CD4-positive, CD25-positive, alpha-beta regulatory T cell (primary cell): ENCODE results near the gene G3BP2. TPM values are rescaled to one million over a fixed set of nuclear protein-coding genes. Genes with fewer than 3 reads are reported as not detected.
"Not testable (repeated sequence)": the region's sequence is repeated elsewhere in the genome, so short reads cannot be mapped to it uniquely, and the experiment has no call there.

ENCODE experiments used
- ATAC-seq, 2 donors: fragments of 150-1000 bp; cut with Tn5 transposase; one replicate each; pipeline ENCODE4 v1.10.0; 2021; ENCODE audit warnings: low read depth in 2 of 2, moderate number of reproducible peaks in 2 of 2, moderate library complexity in 1 of 2
- DNase-seq, 3 donors: peaks; one replicate each; pipeline versions ENCODE4 v3.0.0 to v3.0.0-alpha.2; 2012 to 2022; ENCODE audit warnings: mixed read lengths in 1 of 3
- H3K27ac ChIP-seq: one replicate; pipeline ENCODE4 v1.7.0; 2013; ENCODE audit warnings: mild to moderate bottlenecking, low read length; ENCODE audit not compliant: insufficient read depth, poor library complexity, severe bottlenecking
- H3K27me3 ChIP-seq: one replicate; pipeline ENCODE4 v1.7.0; 2013; ENCODE audit warnings: low read length; ENCODE audit not compliant: control insufficient read depth, insufficient read depth
- H3K36me3 ChIP-seq: one replicate; pipeline ENCODE4 v1.7.0; 2013; ENCODE audit warnings: mild to moderate bottlenecking, low read length, moderate library complexity; ENCODE audit not compliant: control insufficient read depth, insufficient read depth
- H3K4me1 ChIP-seq: 2 replicates; pipeline ENCODE4 v1.7.0; 2013; ENCODE audit warnings: mild to moderate bottlenecking, low read length; ENCODE audit not compliant: insufficient read depth, control insufficient read depth, poor library complexity, severe bottlenecking
- H3K4me3 ChIP-seq: one replicate; pipeline ENCODE4 v1.7.0; 2013; ENCODE audit warnings: low read depth, mild to moderate bottlenecking, low read length, moderate library complexity
- H3K9me3 ChIP-seq, 2 experiments: 1 replicate in 1 of 2; 2 replicates in 1 of 2; pipeline ENCODE4 v1.7.0; 2013; ENCODE audit warnings: low read length in 2 of 2, mild to moderate bottlenecking in 1 of 2, moderate library complexity in 1 of 2; ENCODE audit not compliant: control insufficient read depth in 2 of 2
- H3K27ac Mint-ChIP-seq, 3 donors: one replicate each; pipeline ENCODE4 v1.8.0; 2020 to 2022; ENCODE audit warnings: mild to moderate bottlenecking in 3 of 3, mixed read lengths in 3 of 3, moderate library complexity in 2 of 3
- H3K27me3 Mint-ChIP-seq: one replicate; pipeline ENCODE4 v1.8.0; 2022; ENCODE audit warnings: mild to moderate bottlenecking, mixed read lengths
- H3K36me3 Mint-ChIP-seq: one replicate; pipeline ENCODE4 v1.8.0; 2020; ENCODE audit warnings: mixed read lengths
- H3K4me1 Mint-ChIP-seq, 4 donors: one replicate each; pipeline ENCODE4 v1.8.0; 2020 to 2022; ENCODE audit warnings: mixed read lengths in 4 of 4, mild to moderate bottlenecking in 1 of 4
- H3K4me3 Mint-ChIP-seq, 4 donors: one replicate each; pipeline ENCODE4 v1.8.0; 2020 to 2022; ENCODE audit warnings: mild to moderate bottlenecking in 4 of 4, mixed read lengths in 4 of 4, moderate library complexity in 3 of 4
- H3K9me3 Mint-ChIP-seq, 7 donors: one replicate each; pipeline ENCODE4 v1.8.0; 2020 to 2022; ENCODE audit warnings: mixed read lengths in 7 of 7, mild to moderate bottlenecking in 3 of 7, moderate library complexity in 2 of 7
- polyA plus RNA-seq, 4 donors: library from polyadenylated mRNA; unstranded; fragments of 300-500 nt; fragmentation: Illumina TruSeq; gene quantifications; one replicate each; pipeline ENCODE4 v1.2.3, GENCODE V29; 2021
- total RNA-seq: library from RNA; stranded (reverse); gene quantifications from one replicate; pipeline ENCODE4 v1.2.3, GENCODE V29; 2022

Gene G3BP2
- total and polyA plus RNA-seq, 5 donors from 2014 or later: 101 to 300 (median 122) TPM

- peak in 1 of 3 donors; percentile 45 for DNase-seq
- peaks cover 18 to 39% (median 25%) of the 10 kb centered on the region in 4 donors for H3K4me1 Mint-ChIP-seq
- no peak overlapping the region for H3K27ac ChIP-seq
Observed at GRCh38 chr4:75698162-75698962, 25.2 kb upstream of the G3BP2 start.

GRCh38 chr4:75696581-75696980, 23.4 kb upstream of the G3BP2 start:
- no peak overlapping the region for H3K4me3 ChIP-seq
- H3K9me3 ChIP-seq: no peaks in the 10 kb centered on the region
- peaks cover 18 to 39% (median 25%) of the 10 kb centered on the region in 4 donors for H3K4me1 Mint-ChIP-seq
- H3K27me3 Mint-ChIP-seq: no peaks in the 10 kb centered on the region
- DNase-seq (no peak), ATAC-seq (no peak)
- peaks cover 21% of the 10 kb centered on the region for H3K4me1 ChIP-seq
- peak overlapping the region in 2 of 3 donors; percentile 17 to 65 for H3K27ac Mint-ChIP-seq
- H3K27ac ChIP-seq: no peak overlapping the region
- peak overlapping the region in 1 of 4 donors; percentile 23 for H3K4me3 Mint-ChIP-seq
- H3K27me3 ChIP-seq: no peaks in the 10 kb centered on the region
- peaks cover 13% of the 10 kb centered on the region for H3K36me3 Mint-ChIP-seq
- no peaks in the 10 kb centered on the region for H3K9me3 Mint-ChIP-seq
- H3K36me3 ChIP-seq: no peaks in the 10 kb centered on the region

More at GRCh38 chr4:75698162-75698962, 25.2 kb upstream of the G3BP2 start:
- ATAC-seq: peak; percentile 62 to 68
- Histone ChIP-seq H3K4me3 (peak overlapping the region; percentile 48), H3K27me3 (no peaks in the 10 kb centered on the region), H3K4me1 (peaks cover 21% of the 10 kb centered on the region), H3K36me3 (no peaks in the 10 kb centered on the region), H3K9me3 (no peaks in the 10 kb centered on the region)
- peaks cover 13% of the 10 kb centered on the region for H3K36me3 Mint-ChIP-seq
- H3K27ac Mint-ChIP-seq: peak overlapping the region; percentile 66 to 80 (median 74)
- no peaks in the 10 kb centered on the region for H3K27me3 Mint-ChIP-seq
- H3K9me3 Mint-ChIP-seq: no peaks in the 10 kb centered on the region
- H3K4me3 Mint-ChIP-seq: peak overlapping the region in 1 of 4 donors; percentile 14

- DNase-seq (peak in 2 of 3 donors; percentile 31 to 55), ATAC-seq (peak; percentile 60 to 76)
- Histone ChIP-seq H3K36me3 (no peaks in the 10 kb centered on the region), H3K4me3 (no peak overlapping the region), H3K27me3 (no peaks in the 10 kb centered on the region), H3K27ac (peak overlapping the region; percentile 23), H3K4me1 (peaks cover 21% of the 10 kb centered on the region), H3K9me3 (no peaks in the 10 kb centered on the region)
- Mint-ChIP-seq H3K4me3 (no peak overlapping the region), H3K4me1 (peaks cover 18 to 39% (median 25%) of the 10 kb centered on the region in 4 donors), H3K27ac (peak overlapping the region in 1 of 3 donors; percentile 65), H3K36me3 (peaks cover 13% of the 10 kb centered on the region), H3K27me3 (no peaks in the 10 kb centered on the region), H3K9me3 (no peaks in the 10 kb centered on the region)
Observed at GRCh38 chr4:75696071-75696470, 22.9 kb upstream of the G3BP2 start.

- not testable (repeated sequence) for DNase-seq, H3K4me3 Mint-ChIP-seq, H3K4me1 ChIP-seq, H3K36me3 ChIP-seq, H3K27me3 Mint-ChIP-seq, ATAC-seq, H3K27me3 ChIP-seq, H3K27ac ChIP-seq, H3K4me3 ChIP-seq, H3K9me3 Mint-ChIP-seq, H3K9me3 ChIP-seq
- peaks cover 2 to 25% (median 7%) of the 10 kb centered on the region in 4 donors for H3K4me1 Mint-ChIP-seq
- peak overlapping the region in 1 of 3 donors; percentile 38 for H3K27ac Mint-ChIP-seq
- H3K36me3 Mint-ChIP-seq: peaks cover 16% of the 10 kb centered on the region
Observed at GRCh38 chr4:75692066-75692465, 18.9 kb upstream of the G3BP2 start.

DNA sequence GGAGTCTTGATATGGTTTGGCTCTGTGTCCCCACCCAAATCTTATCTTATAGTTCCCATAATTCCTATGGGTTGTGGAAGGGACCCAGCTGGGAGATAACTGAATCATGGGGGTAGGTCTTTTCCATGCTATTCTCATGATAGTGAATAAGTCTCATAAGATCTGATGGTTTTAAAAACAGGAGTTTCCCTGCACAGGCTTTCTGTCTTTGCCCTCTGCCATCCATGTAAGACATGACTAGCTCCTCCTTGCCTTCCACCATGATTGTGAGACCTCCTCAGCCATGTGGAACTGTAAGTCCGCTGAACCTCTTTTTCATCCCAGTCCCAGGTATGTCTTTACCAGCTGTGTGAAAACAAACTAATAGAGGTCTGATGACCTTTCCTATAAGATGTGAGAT, 13.9 kb upstream of the G3BP2 start:
- H3K27ac ChIP-seq, H3K4me3 Mint-ChIP-seq, H3K9me3 Mint-ChIP-seq, ATAC-seq, H3K4me1 ChIP-seq, H3K27me3 Mint-ChIP-seq, H3K4me3 ChIP-seq, H3K9me3 ChIP-seq, DNase-seq, H3K36me3 ChIP-seq, H3K36me3 Mint-ChIP-seq, H3K27me3 ChIP-seq: not testable (repeated sequence)
- Mint-ChIP-seq H3K27ac (peak overlapping the region in 1 of 3 donors; percentile 43), H3K4me1 (peaks cover 0 to 25% (median 12%) of the 10 kb centered on the region in 4 donors)

DNA sequence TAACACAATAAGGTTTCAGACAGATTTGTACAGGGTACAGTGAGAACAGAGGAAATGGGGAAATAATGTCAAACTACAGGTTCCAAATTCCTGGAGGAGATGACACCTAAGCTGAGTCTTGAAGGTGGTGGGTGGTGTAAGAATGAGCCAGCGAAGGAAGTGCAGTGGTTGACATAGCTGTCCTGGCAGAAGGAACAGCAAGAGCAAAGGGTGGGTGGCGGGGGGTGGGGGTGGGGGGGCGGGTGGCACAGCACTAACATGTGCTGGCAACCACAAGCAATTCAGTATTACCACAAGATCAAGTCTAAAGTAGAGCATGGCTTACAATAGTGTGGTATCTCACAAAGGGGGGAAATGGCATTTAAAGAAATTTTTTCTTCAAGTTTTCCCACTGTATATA, 13.1 kb upstream of the G3BP2 start:
- Mint-ChIP-seq H3K27me3 (no peaks in the 10 kb centered on the region), H3K4me1 (peaks cover 0 to 25% (median 13%) of the 10 kb centered on the region in 4 donors), H3K4me3 (no peak overlapping the region), H3K9me3 (peaks cover 0 to 3% (median 0%) of the 10 kb centered on the region in 7 donors), H3K27ac (no peak overlapping the region), H3K36me3 (peaks cover 4% of the 10 kb centered on the region)
- DNase-seq (no peak), ATAC-seq (peak; percentile 54 to 59)
- Histone ChIP-seq H3K27me3 (no peaks in the 10 kb centered on the region), H3K27ac (no peak overlapping the region), H3K4me1 (no peaks in the 10 kb centered on the region), H3K4me3 (no peak overlapping the region), H3K9me3 (no peaks in the 10 kb centered on the region), H3K36me3 (no peaks in the 10 kb centered on the region)

DNA sequence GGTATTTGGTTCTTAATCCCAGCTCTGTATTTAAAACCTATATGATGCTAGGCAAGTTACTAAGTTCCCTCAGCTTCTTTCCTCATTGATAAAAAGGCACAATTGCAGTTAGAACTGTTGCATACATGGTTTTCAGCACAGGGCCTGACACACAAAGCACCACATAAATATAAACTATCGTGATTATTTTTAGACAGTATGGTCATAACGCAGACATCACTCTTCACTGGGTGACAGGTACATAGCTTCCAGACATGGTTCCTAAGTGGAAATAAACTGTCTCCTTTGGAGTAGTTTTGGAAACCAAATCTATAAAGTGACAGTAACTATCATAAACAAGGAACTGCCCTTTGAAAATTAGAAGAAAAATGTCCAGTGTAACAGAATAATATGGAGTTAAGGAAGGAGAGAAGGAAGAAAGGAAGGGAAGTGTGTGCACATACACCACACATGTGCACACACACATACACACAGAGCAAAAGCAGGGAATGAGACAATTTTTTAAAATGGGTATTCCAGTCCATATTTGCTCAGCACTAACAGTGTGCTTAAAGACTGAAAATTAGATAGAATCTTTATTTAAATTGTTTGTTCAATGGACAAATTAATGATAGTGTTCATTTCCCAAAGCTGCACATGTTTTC, 12.5 kb upstream of the G3BP2 start:
- H3K36me3 ChIP-seq: no peaks in the 10 kb centered on the region
- Mint-ChIP-seq H3K27me3 (no peaks in the 10 kb centered on the region), H3K36me3 (peaks cover 4% of the 10 kb centered on the region), H3K4me1 (peaks cover 0 to 25% (median 13%) of the 10 kb centered on the region in 4 donors), H3K27ac (peak overlapping the region in 1 of 3 donors; percentile 76), H3K4me3 (peak overlapping the region in 1 of 4 donors; percentile 0), H3K9me3 (peaks cover 0 to 3% (median 0%) of the 10 kb centered on the region in 7 donors)
- H3K9me3 ChIP-seq: no peaks in the 10 kb centered on the region
- ATAC-seq: no peak
- DNase-seq: no peak
- H3K4me3 ChIP-seq: no peak overlapping the region
- no peaks in the 10 kb centered on the region for H3K27me3 ChIP-seq
- H3K27ac ChIP-seq: no peak overlapping the region
- H3K4me1 ChIP-seq: no peaks in the 10 kb centered on the region
